Breast epithelium (tissue), 3 donors: ENCODE measurements around the gene CHST15.

Source experiments
- CTCF ChIP-seq, 3 donors: fragments of 450-650 bp; IDR thresholded peaks; one replicate each; pipeline ENCODE4 v1.5.1; 2016 to 2017; ENCODE audit warnings: antibody characterized with exemption in 3 of 3, mild to moderate bottlenecking in 3 of 3, moderate library complexity in 3 of 3
- POLR2A ChIP-seq: fragments of 450-650 bp; IDR thresholded peaks from one replicate; pipeline ENCODE4 v1.6.1; 2016; ENCODE audit warnings: antibody characterized with exemption, mild to moderate bottlenecking, moderate library complexity

DNA sequence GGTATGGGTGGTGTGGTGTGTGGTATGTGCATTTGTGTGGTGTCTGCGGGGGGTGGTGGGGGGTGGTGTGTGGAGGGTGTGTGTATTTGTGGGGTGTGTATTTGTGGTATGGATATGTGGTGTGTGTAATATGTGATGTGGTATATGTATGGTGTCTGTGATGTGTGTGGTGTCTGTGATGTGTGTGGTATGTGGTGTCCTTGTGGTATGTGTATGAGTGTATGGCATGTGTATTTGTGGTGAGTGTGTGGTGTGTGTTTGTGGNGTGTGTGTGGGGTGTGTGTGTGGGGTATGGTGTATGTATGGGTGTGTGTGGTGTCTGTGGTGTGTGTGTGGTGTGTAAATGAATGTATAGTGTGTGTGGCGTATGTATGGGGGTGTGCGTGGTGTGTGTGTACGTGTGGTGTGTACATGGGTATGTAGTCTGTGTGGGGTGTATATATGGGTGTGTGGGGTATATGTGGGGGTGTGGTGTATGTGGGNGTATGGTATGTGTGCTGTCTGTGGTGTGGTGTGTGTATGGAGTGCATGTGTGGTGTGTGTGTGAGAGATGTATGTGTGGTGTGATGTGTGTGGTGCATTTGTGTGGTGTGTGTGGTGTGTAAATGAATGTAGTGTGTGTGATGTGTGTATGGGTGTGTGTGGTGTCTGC is 27.1 kb upstream of the CHST15 start:
- no peak for TF ChIP-seq CTCF (IDR thresholded peaks at IDR 0.05)
- no peak for TF ChIP-seq POLR2A
